H9 (cell line): ENCODE measurements around the gene CDC42EP4. TPM values are rescaled to one million over a fixed set of nuclear protein-coding genes. Genes with fewer than 3 reads are reported as not detected.

Source experiments
- DNase-seq: peaks from one replicate; pipeline ENCODE4 v3.0.0-alpha.2; 2017
- H2AFZ ChIP-seq: one replicate; pipeline ENCODE4 v1.6.1; 2013; ENCODE audit warnings: mild to moderate bottlenecking, low read length, control low read depth, moderate library complexity
- H2AK5ac ChIP-seq: 2 replicates; pipeline ENCODE4 v1.6.1; 2013; ENCODE audit warnings: low read length, control low read depth, mixed read lengths; ENCODE audit not compliant: insufficient read length
- H2BK120ac ChIP-seq: one replicate; pipeline ENCODE4 v1.6.1; 2013; ENCODE audit warnings: low read depth, mild to moderate bottlenecking, low read length, control low read depth, inconsistent platforms; ENCODE audit not compliant: poor library complexity, severe bottlenecking
- H2BK12ac ChIP-seq: 2 replicates; pipeline ENCODE4 v1.6.1; 2013; ENCODE audit warnings: low read length, control low read depth, mixed read lengths, low read depth; ENCODE audit not compliant: insufficient read length
- H2BK15ac ChIP-seq: 2 replicates; pipeline ENCODE4 v1.6.1; 2013; ENCODE audit warnings: low read depth, low read length, control low read depth
- H2BK20ac ChIP-seq: one replicate; pipeline ENCODE4 v1.6.1; 2013; ENCODE audit warnings: low read depth, mild to moderate bottlenecking, low read length, control low read depth, inconsistent platforms; ENCODE audit not compliant: poor library complexity, severe bottlenecking
- H2BK5ac ChIP-seq: 2 replicates; pipeline ENCODE4 v1.6.1; 2013; ENCODE audit warnings: low read length, control low read depth, mixed read lengths; ENCODE audit not compliant: insufficient read length
- H3K14ac ChIP-seq: 2 replicates; pipeline ENCODE4 v1.6.1; 2013; ENCODE audit warnings: low read length, control low read depth; ENCODE audit not compliant: insufficient read depth
- H3K18ac ChIP-seq: 2 replicates; pipeline ENCODE4 v1.6.1; 2013; ENCODE audit warnings: low read depth, mild to moderate bottlenecking, mixed read lengths, low read length, control low read depth; ENCODE audit not compliant: insufficient read length
- H3K23ac ChIP-seq: 2 replicates; pipeline ENCODE4 v1.6.1; 2013; ENCODE audit warnings: low read length, control low read depth, mixed read lengths, low read depth; ENCODE audit not compliant: insufficient read length
- H3K23me2 ChIP-seq: 2 replicates; pipeline ENCODE4 v1.6.1; 2013; ENCODE audit warnings: low read depth, mild to moderate bottlenecking, mixed read lengths, low read length, control low read depth; ENCODE audit not compliant: insufficient read length, poor library complexity, severe bottlenecking
- H3K27ac ChIP-seq: 2 replicates; pipeline ENCODE4 v1.5.1; 2013; ENCODE audit warnings: low read length, control low read depth, mixed read lengths, low read depth; ENCODE audit not compliant: insufficient read length
- H3K27me3 ChIP-seq: 2 replicates; pipeline ENCODE4 v1.6.1; 2013; ENCODE audit warnings: low read length, control low read depth, inconsistent platforms; ENCODE audit not compliant: insufficient read depth
- H3K4ac ChIP-seq: 2 replicates; pipeline ENCODE4 v1.6.1; 2013; ENCODE audit warnings: low read depth, mild to moderate bottlenecking, control low read depth, inconsistent platforms, low read length, moderate library complexity
- H3K4me1 ChIP-seq: 2 replicates; pipeline ENCODE4 v1.6.1; 2013; ENCODE audit warnings: low read length, control low read depth, inconsistent platforms; ENCODE audit not compliant: insufficient read depth
- H3K4me2 ChIP-seq: 2 replicates; pipeline ENCODE4 v1.6.1; 2013; ENCODE audit warnings: low read length, control low read depth, mixed read lengths; ENCODE audit not compliant: insufficient read length, insufficient read depth
- H3K56ac ChIP-seq: 2 replicates; pipeline ENCODE4 v1.6.1; 2013; ENCODE audit warnings: low read depth, mild to moderate bottlenecking, mixed read lengths, low read length, control low read depth; ENCODE audit not compliant: insufficient read length
- H3K79me1 ChIP-seq: 2 replicates; pipeline ENCODE4 v1.6.1; 2013; ENCODE audit warnings: low read depth, mild to moderate bottlenecking, moderate library complexity, low read length, control low read depth, inconsistent platforms; ENCODE audit not compliant: insufficient read depth, poor library complexity, severe bottlenecking
- H3K79me2 ChIP-seq: 2 replicates; pipeline ENCODE4 v1.6.1; 2013; ENCODE audit warnings: low read length, control low read depth, inconsistent platforms; ENCODE audit not compliant: insufficient read depth
- H3K9ac ChIP-seq: 2 replicates; pipeline ENCODE4 v1.6.1; 2013; ENCODE audit warnings: low read length, control low read depth, mixed read lengths; ENCODE audit not compliant: insufficient read length; ENCODE audit errors: extremely low read depth
- H3K9me3 ChIP-seq: one replicate; pipeline ENCODE4 v1.6.1; 2013; ENCODE audit warnings: low read depth, low read length, inconsistent platforms; ENCODE audit not compliant: control insufficient read depth
- H3T11ph ChIP-seq: one replicate; pipeline ENCODE4 v1.6.1; 2013; ENCODE audit warnings: mild to moderate bottlenecking, low read length, control low read depth, inconsistent platforms
- H4K20me1 ChIP-seq: one replicate; pipeline ENCODE4 v1.6.1; 2013; ENCODE audit not compliant: control insufficient read depth, insufficient read length, insufficient read depth
- H4K5ac ChIP-seq: 2 replicates; pipeline ENCODE4 v1.6.1; 2013; ENCODE audit warnings: low read depth, mild to moderate bottlenecking, mixed read lengths, low read length, control low read depth; ENCODE audit not compliant: insufficient read length
- H4K8ac ChIP-seq: replicated peaks from 2 replicates; pipeline ENCODE4 v1.6.1; 2013; ENCODE audit warnings: low read length, control low read depth, mixed read lengths, low read depth; ENCODE audit not compliant: insufficient read length
- H4K91ac ChIP-seq: 2 replicates; pipeline ENCODE4 v1.6.1; 2013; ENCODE audit warnings: low read depth, mild to moderate bottlenecking, moderate library complexity, mixed read lengths, low read length, control low read depth; ENCODE audit not compliant: insufficient read length
- H3K27ac Mint-ChIP-seq, 3 experiments: 2 replicates in 2 of 3; 3 replicates in 1 of 3; pipeline ENCODE4 v1.8.0; 2020 to 2021; ENCODE audit warnings: mixed read lengths in 3 of 3, mild to moderate bottlenecking in 1 of 3, moderate library complexity in 1 of 3
- H3K27me3 Mint-ChIP-seq: 2 replicates; pipeline ENCODE4 v1.8.0; 2021; ENCODE audit warnings: low read depth, mild to moderate bottlenecking, moderate library complexity, mixed read lengths
- H3K36me3 Mint-ChIP-seq, 3 experiments: 2 replicates in 2 of 3; 3 replicates in 1 of 3; pipeline ENCODE4 v1.8.0; 2020 to 2021; ENCODE audit warnings: low read depth in 3 of 3, mixed read lengths in 3 of 3; ENCODE audit not compliant: insufficient read depth in 1 of 3
- H3K4me1 Mint-ChIP-seq, 2 experiments: 2 replicates each; pipeline ENCODE4 v1.8.0; 2020; ENCODE audit warnings: mixed read lengths in 2 of 2
- H3K4me3 Mint-ChIP-seq, 2 experiments: 2 replicates in 1 of 2; 3 replicates in 1 of 2; pipeline ENCODE4 v1.8.0; 2020 to 2021; ENCODE audit warnings: mild to moderate bottlenecking in 2 of 2, mixed read lengths in 2 of 2, moderate library complexity in 1 of 2
- H3K9me3 Mint-ChIP-seq, 2 experiments: 2 replicates in 1 of 2; 3 replicates in 1 of 2; pipeline ENCODE4 v1.8.0; 2020; ENCODE audit warnings: mild to moderate bottlenecking in 2 of 2, mixed read lengths in 2 of 2, moderate library complexity in 1 of 2
- CTCF ChIP-seq: fragments of 200-600 bp; sonication (generic); conservative IDR thresholded peaks from 3 replicates; pipeline ENCODE4 v1.8.0; 2021; ENCODE audit warnings: antibody characterized with exemption, mild to moderate bottlenecking
- WGBS: extraction: QIAGEN DNeasy Blood & Tissue Kit; methylation state at CpG from one replicate; pipeline ENCODE4 v1.1.7; 2013; ENCODE audit warnings: missing lambda C conversion rate, low lambda C conversion rate, mixed read lengths; ENCODE audit not compliant: insufficient read length; ENCODE audit errors: extremely low coverage; 5-methylcytosine and 5-hydroxymethylcytosine counted together
- total RNA-seq: library from RNA; stranded (reverse); gene quantifications from 2 replicates; pipeline ENCODE4 v1.2.1, GENCODE V29; 2021

Gene CDC42EP4
- total RNA-seq, 1 experiment from 2014 or later: 27.1 TPM

GRCh38 chr17:73292031-73292531, 19.7 kb downstream of the CDC42EP4 start:
- no peak for TF ChIP-seq CTCF
- peak overlapping the region in 1 of 3 experiments; percentile 82; a peak in 3 of 7 replicates for H3K27ac Mint-ChIP-seq
- H3K9me3 Mint-ChIP-seq: no peaks in the 10 kb centered on the region
- no peak overlapping the region for H2AFZ ChIP-seq
- H3K4ac ChIP-seq: no peak overlapping the region
- H3K56ac ChIP-seq: no peak overlapping the region
- H3K27me3 Mint-ChIP-seq: no peaks in the 10 kb centered on the region
- no peak overlapping the region for H2AK5ac ChIP-seq
- H3K4me2 ChIP-seq: no peak overlapping the region
- H3K23me2 ChIP-seq: no peaks in the 10 kb centered on the region
- H3K4me1 ChIP-seq: no peaks in the 10 kb centered on the region
- no peak overlapping the region for H3K9ac ChIP-seq
- H3K79me1 ChIP-seq: no peaks in the 10 kb centered on the region
- H2BK120ac ChIP-seq: no peak overlapping the region
- H3K79me2 ChIP-seq: no peaks in the 10 kb centered on the region
- no peak overlapping the region for H2BK12ac ChIP-seq
- H3K18ac ChIP-seq: no peak overlapping the region
- H2BK5ac ChIP-seq: no peak overlapping the region
- no peak overlapping the region for H4K5ac ChIP-seq
- DNase-seq: peak; percentile 25
- H4K8ac ChIP-seq: no peak overlapping the region
- H3K14ac ChIP-seq: no peak overlapping the region; the same call in 1 of the 2 replicates
- H3K9me3 ChIP-seq: no peaks in the 10 kb centered on the region
- no peaks in the 10 kb centered on the region for H3K27me3 ChIP-seq
- no peaks in the 10 kb centered on the region; a peak in 1 of 7 replicates for H3K36me3 Mint-ChIP-seq
- peaks cover 19 to 26% of the 10 kb centered on the region in 2 experiments for H3K4me1 Mint-ChIP-seq
- H3T11ph ChIP-seq: no peak overlapping the region
- no peak overlapping the region for H2BK20ac ChIP-seq
- no peaks in the 10 kb centered on the region for H4K20me1 ChIP-seq
- H2BK15ac ChIP-seq: no peak overlapping the region
- H4K91ac ChIP-seq: no peak overlapping the region
- no CpG with 5 or more reads among the region's 12 CpGs for WGBS
- H3K27ac ChIP-seq: no peak overlapping the region
- H3K4me3 Mint-ChIP-seq: no peak overlapping the region
- H3K23ac ChIP-seq: no peak overlapping the region
